Breast epithelium (tissue), 3 donors: ENCODE data around the gene FOXE1.

Source experiments
- POLR2A ChIP-seq: fragments of 450-650 bp; IDR thresholded peaks from one replicate; pipeline ENCODE4 v1.6.1; 2016; ENCODE audit warnings: antibody characterized with exemption, mild to moderate bottlenecking, moderate library complexity
- POLR2AphosphoS5 ChIP-seq, 3 donors: sonication (generic); formaldehyde crosslinking; IDR thresholded peaks; one replicate each; pipeline ENCODE4 v1.6.1; 2017; ENCODE audit warnings: antibody characterized with exemption in 3 of 3
- TF ChIP-seq, protein P1 (sequence below), 3 donors: fragments of 450-650 bp; IDR thresholded peaks; one replicate each; pipeline ENCODE4 v1.5.1; 2016 to 2017; ENCODE audit warnings: antibody characterized with exemption in 3 of 3, mild to moderate bottlenecking in 3 of 3, moderate library complexity in 3 of 3

- TF ChIP-seq, protein P1, sequence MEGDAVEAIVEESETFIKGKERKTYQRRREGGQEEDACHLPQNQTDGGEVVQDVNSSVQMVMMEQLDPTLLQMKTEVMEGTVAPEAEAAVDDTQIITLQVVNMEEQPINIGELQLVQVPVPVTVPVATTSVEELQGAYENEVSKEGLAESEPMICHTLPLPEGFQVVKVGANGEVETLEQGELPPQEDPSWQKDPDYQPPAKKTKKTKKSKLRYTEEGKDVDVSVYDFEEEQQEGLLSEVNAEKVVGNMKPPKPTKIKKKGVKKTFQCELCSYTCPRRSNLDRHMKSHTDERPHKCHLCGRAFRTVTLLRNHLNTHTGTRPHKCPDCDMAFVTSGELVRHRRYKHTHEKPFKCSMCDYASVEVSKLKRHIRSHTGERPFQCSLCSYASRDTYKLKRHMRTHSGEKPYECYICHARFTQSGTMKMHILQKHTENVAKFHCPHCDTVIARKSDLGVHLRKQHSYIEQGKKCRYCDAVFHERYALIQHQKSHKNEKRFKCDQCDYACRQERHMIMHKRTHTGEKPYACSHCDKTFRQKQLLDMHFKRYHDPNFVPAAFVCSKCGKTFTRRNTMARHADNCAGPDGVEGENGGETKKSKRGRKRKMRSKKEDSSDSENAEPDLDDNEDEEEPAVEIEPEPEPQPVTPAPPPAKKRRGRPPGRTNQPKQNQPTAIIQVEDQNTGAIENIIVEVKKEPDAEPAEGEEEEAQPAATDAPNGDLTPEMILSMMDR (IDR thresholded peaks at IDR 0.05), result no peak
- TF ChIP-seq POLR2A, result no peak
- TF ChIP-seq POLR2AphosphoS5 (IDR thresholded peaks at IDR 0.05), result no peak
Measured at GRCh38 chr9:97859346-97859745, 6.3 kb downstream of the FOXE1 start.
